Skeletal muscle satellite cell (primary cell): ENCODE data around the gene DIPK1C. TPM values are rescaled to one million over a fixed set of nuclear protein-coding genes. Genes with fewer than 3 reads are reported as not detected.
"Not testable (repeated sequence)": the region's sequence is repeated elsewhere in the genome, so short reads cannot be mapped to it uniquely, and the experiment has no call there.

Source experiments
- H3K27me3 ChIP-seq: 2 replicates; pipeline ENCODE4 v1.7.0; 2013; ENCODE audit warnings: low read length; ENCODE audit not compliant: control insufficient read depth, insufficient read depth
- H3K36me3 ChIP-seq: 2 replicates; pipeline ENCODE4 v1.7.0; 2013; ENCODE audit warnings: mild to moderate bottlenecking, control low read depth, low read length; ENCODE audit not compliant: insufficient read depth
- H3K4me1 ChIP-seq: 2 replicates; pipeline ENCODE4 v1.7.0; 2013; ENCODE audit warnings: low read length; ENCODE audit not compliant: control insufficient read depth, insufficient read depth
- H3K4me2 ChIP-seq: 2 replicates; pipeline ENCODE4 v1.7.0; 2013; ENCODE audit warnings: mild to moderate bottlenecking, low read length
- H3K4me3 ChIP-seq: 2 replicates; pipeline ENCODE4 v1.7.0; 2013; ENCODE audit warnings: low read length
- H3K9ac ChIP-seq: 2 replicates; pipeline ENCODE4 v1.7.0; 2013; ENCODE audit warnings: mild to moderate bottlenecking, low read depth, low read length, moderate library complexity
- H3K9me3 ChIP-seq: replicated peaks from 2 replicates; pipeline ENCODE4 v1.7.0; 2013; ENCODE audit warnings: mild to moderate bottlenecking, control low read depth, low read length
- total RNA-seq: library from RNA; depleted of rRNA; stranded (reverse); fragments of >200 nt; gene quantifications from 2 replicates; pipeline ENCODE4 v1.2.3, GENCODE V29; 2012; rRNA removed

DIPK1C gene
- total RNA-seq, result not detected in 2 replicates

DNA sequence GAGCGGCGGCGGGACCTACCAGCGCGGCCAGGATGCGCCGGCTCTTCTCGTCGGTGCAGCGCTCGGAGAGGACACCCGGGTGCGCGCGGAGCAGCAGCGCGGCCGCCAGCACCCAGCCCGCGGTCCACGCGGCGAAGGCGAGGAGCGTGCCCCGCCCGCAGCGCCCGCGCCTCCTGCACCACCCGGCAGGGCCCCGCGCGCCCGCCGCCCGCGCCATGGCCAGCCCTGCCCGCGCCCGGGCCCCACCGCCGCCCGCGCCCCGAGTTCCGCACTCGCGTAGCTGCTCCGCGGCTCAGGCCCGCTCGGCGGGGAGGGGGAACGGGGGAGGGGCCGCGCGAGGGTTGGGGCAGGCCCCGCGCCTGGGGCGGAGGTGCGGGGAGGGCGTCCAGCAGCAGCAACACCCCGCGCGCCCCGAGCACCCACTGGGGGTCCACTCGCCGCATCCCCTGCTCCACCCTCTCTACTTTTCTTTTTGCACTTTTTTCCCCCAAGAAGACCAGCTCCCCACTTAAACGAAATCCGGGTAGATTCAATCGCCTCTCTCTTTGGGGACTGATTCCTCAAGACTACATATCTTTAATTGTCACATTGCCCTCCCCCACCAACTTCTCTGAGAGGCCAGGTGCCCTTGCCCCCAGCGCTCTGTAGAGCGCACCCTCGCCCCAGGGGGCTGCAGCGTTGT is at the start of gene DIPK1C:
Gene DIPK1C, minus strand, starts transcription at position 266 of the 682 bp plus-strand sequence. Its CDS starts 49 bp downstream, at position 217.
- Histone ChIP-seq H3K27me3 (peaks cover 70% of the 10 kb centered on the region), H3K4me3 (no peak within 1 kb of the TSS), H3K4me1 (no peaks in the 10 kb centered on the region)

DNA sequence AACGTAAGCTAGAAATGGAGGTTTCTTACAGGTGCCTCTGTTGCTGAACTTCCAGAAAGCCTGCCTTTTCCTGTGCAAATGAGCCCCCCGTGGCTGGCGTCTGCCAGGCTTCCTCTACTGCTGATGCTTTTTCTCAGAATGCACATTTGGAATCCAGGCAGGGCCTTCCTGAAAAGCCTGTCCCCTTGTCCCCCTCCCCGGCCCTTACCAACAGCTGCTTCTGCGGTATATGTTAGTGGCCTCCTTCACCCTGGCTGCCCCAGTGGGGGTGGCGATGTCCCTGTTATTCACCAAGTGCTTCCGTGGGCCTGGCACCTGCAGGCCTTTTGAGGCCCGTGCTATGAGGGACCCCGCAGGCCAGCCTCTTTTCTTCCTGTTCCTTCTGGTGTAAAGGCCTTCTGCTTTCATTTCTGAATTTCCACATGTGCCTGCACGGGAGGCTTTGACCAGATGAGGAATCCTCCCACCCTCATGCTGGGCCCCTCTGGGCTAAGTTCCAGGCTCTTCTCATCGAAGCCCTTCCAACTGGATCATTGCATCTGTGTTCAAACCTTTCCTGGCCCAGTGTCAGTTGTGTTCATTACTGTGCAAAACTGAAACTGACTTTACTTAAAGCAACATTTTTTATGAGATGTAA is 49.5 kb upstream of the DIPK1C start:
- H3K9me3 ChIP-seq, result no peaks in the 10 kb centered on the region
- no peaks in the 10 kb centered on the region for H3K27me3 ChIP-seq
- peaks cover 48% of the 10 kb centered on the region for H3K36me3 ChIP-seq
- H3K4me2 ChIP-seq, result no peak overlapping the region
- no peak overlapping the region for H3K4me3 ChIP-seq
- H3K4me1 ChIP-seq, result no peaks in the 10 kb centered on the region
- no peak overlapping the region for H3K9ac ChIP-seq

More for the DNA sequence above, at the start of gene DIPK1C:
- no peaks in the 10 kb centered on the region for H3K9me3 ChIP-seq
- H3K36me3 ChIP-seq, result no peaks in the 10 kb centered on the region
- H3K4me2 ChIP-seq, result no peak within 1 kb of the TSS
- no peak within 1 kb of the TSS for H3K9ac ChIP-seq

DNA sequence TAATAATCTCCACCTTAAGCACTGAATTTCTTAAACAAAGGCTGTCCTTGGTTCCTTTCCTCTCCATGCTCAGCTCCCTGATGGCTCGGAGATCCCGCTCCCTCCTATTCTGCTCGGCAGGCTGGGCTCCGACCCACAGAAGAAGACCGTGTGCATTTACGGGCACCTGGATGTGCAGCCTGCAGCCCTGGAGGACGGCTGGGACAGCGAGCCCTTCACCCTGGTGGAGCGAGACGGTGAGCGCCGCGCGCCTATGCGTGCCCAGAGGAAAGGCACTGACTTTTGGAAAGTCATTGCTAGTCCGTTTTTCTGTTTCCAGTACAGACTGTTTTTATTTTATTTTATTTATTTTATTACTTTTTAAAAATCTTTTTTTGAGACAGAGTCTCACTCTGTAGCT is 48.7 kb upstream of the DIPK1C start:
- H3K4me3 ChIP-seq, result no peak overlapping the region
- no peaks in the 10 kb centered on the region for H3K9me3 ChIP-seq
- no peak overlapping the region for H3K4me2 ChIP-seq
- H3K4me1 ChIP-seq, result no peaks in the 10 kb centered on the region
- no peaks in the 10 kb centered on the region for H3K27me3 ChIP-seq
- no peak overlapping the region for H3K9ac ChIP-seq
- H3K36me3 ChIP-seq, result peaks cover 51% of the 10 kb centered on the region

DNA sequence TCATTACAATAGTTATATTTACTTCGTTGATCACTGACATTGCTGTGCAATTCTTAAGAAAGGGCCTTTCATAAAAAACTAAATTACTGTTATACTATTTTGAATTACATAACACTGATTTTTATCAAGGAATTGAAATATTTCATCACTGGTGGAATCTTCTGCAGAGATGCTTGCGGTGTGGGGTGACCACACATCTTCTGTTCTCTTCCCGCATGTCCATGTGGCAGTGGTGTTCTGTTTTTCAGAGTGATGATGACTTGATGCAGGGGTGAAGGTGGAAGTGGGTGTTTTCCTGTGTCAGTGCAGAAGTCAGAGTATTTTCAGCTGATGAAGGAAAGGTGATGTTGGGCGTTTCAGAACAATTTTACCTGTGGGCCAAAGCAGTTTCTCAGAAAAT is 46.0 kb upstream of the DIPK1C start:
- no peaks in the 10 kb centered on the region for H3K27me3 ChIP-seq
- peaks cover 31% of the 10 kb centered on the region for H3K36me3 ChIP-seq
- peaks cover 16% of the 10 kb centered on the region for H3K4me1 ChIP-seq
- no peak overlapping the region for H3K9ac ChIP-seq
- H3K9me3 ChIP-seq, result no peaks in the 10 kb centered on the region
- H3K4me3 ChIP-seq, result no peak overlapping the region
- no peak overlapping the region for H3K4me2 ChIP-seq

DNA sequence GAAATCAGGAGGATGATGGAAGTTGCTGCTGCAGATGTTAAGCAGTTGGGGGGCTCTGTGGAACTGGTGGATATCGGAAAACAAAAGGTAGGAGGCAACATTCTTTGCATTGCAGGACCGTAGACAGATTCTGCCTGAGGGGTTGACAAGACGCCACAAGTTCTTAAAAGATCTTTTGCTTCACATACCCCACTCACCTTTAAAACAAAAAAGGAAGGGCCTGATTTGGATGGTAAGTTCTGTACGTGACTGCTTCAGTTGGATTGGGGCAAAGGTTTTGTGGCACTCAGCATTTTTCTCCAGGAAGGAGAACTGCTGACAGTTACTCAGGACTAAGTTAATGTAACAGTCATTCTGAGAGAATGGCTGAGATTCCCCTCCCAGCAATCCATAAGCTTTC is 44.3 kb upstream of the DIPK1C start:
- H3K4me1 ChIP-seq, result peaks cover 26% of the 10 kb centered on the region
- no peak overlapping the region for H3K4me2 ChIP-seq
- H3K9me3 ChIP-seq, result no peaks in the 10 kb centered on the region
- H3K4me3 ChIP-seq, result no peak overlapping the region
- H3K9ac ChIP-seq, result no peak overlapping the region
- peaks cover 22% of the 10 kb centered on the region for H3K36me3 ChIP-seq
- H3K27me3 ChIP-seq, result no peaks in the 10 kb centered on the region

DNA sequence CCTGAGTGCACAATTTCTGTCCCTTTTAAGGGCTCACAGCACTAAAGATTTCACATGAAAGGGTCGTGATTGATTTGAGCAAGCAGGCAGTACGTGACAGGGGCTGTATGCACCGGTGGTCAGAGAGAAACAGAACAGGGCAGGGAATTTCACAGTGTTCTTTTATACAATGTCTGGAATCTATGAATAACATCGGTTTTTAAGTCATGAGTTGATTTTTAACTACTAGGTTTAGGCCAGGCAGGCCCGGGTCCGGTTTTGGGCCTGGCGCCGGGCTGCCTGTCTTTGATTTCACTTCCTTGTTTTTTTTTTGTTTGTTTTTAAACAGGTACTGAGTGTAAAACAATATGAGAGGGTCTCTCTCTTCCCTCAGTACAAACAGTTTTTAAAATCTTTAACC is 43.7 kb upstream of the DIPK1C start:
- H3K4me2 ChIP-seq, H3K27me3 ChIP-seq, H3K9ac ChIP-seq, H3K4me3 ChIP-seq, H3K9me3 ChIP-seq: not testable (repeated sequence)
- peaks cover 26% of the 10 kb centered on the region for H3K4me1 ChIP-seq
- peaks cover 21% of the 10 kb centered on the region for H3K36me3 ChIP-seq

DNA sequence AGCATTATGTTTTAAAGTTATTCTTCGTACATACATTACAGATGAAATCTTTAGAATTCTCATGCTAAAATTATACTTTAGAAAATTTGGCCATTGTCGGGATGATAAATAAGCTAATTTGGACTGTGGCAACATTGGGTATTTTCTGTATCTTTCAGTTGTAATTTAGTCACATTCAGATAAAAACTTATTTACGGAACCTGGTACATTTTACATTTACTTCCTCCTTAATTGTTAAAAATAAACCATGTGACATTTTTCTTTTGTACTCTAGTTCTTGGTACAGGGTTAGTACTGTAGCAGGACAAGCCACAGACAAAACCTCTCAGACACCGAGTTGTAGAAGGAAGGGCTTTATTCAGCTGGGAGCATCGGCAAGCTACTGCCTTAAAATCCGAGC is 43.3 kb upstream of the DIPK1C start:
- peaks cover 26% of the 10 kb centered on the region for H3K4me1 ChIP-seq
- H3K4me2 ChIP-seq, result no peak overlapping the region
- peaks cover 21% of the 10 kb centered on the region for H3K36me3 ChIP-seq
- no peaks in the 10 kb centered on the region for H3K27me3 ChIP-seq
- H3K4me3 ChIP-seq, result no peak overlapping the region
- H3K9ac ChIP-seq, result no peak overlapping the region
- no peaks in the 10 kb centered on the region for H3K9me3 ChIP-seq

DNA sequence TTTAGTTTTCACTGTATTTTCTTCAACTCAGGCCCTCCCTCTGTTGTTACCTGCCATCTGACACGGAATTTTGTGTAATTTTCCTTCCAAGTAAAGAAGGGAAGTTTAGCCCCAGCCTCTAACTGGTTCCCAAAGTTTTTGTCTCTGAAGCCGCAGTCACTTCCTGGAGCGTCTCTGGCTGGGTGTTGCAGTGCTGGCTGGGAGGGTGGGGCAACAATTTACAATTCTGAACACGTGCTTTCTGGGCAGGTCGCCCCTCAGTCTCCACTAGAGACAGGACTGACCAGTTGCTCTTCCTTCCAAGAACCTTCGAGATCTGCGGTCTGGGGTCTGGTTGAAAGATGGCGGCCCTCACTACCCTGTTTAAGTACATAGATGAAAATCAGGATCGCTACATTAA is 42.5 kb upstream of the DIPK1C start:
- peak overlapping the region; percentile 72 for H3K4me2 ChIP-seq
- no peaks in the 10 kb centered on the region for H3K9me3 ChIP-seq
- peaks cover 26% of the 10 kb centered on the region for H3K4me1 ChIP-seq
- H3K4me3 ChIP-seq, result no peak overlapping the region
- no peak overlapping the region for H3K9ac ChIP-seq
- peaks cover 21% of the 10 kb centered on the region for H3K36me3 ChIP-seq
- H3K27me3 ChIP-seq, result no peaks in the 10 kb centered on the region

DNA sequence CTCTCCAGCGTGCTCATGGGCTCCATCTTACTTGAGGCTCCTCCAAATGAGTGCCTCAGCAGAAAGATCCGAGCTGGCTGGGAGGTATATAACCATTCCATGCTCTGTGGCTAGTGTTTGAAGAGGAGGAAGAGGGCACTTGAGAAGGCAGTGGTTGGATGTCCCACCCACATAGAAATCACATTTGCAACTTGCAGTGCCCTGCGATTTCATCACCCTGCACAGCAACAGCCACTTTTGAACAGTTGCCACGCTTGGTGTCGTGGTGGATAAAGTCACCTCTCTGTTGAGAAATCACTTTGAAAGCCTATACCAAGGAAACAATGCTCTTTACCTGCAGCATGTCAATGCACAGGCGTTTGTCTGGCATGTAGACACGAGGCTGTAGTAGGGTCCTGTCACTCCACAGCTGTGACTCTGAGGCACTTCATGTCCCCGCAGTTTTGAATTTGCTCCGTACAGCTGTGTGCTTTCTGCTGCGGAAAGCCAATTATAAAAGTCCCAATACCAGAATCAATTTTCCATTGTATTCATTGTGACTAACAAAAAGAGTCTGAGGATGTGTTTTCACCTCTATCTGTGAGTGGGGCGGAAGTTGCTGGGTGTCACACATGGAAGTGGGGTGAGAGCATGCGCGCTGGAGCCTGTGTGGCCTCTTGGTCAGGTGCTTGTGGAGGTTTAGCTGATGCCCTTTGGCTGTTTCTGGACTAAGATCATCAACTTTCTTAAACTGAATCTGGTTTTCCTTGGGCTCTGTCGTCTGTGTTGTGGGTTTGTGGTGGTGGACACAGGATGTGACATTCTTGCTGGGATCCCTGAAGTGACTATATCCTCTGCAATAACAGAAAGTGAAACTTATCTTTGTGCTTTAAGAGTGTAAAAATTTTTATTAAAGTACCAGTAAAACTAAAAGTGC is 41.9 kb upstream of the DIPK1C start:
- H3K4me3 ChIP-seq, result no peak overlapping the region
- H3K4me1 ChIP-seq, result peaks cover 26% of the 10 kb centered on the region
- H3K9ac ChIP-seq, result no peak overlapping the region

DNA sequence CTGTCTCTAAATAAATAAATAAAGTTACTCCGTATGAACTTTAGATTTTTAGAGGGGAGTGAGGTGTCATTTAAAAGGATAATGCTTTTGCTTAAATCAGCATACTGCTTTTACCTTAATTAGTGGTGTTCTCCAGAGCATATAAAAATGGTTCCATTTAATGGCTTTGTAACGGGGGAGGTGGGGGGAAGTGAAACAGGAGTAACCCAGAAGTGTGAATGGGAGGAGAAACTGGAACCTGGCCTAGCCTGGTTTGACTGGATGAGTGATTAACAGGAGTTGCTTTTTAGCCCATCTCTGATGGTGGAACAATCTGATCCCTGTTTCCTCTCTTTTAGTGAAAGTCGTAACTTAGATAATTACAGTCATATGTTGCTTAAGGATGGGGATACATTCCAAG is 40.7 kb upstream of the DIPK1C start:
- Histone ChIP-seq H3K27me3 (peaks cover 10% of the 10 kb centered on the region), H3K4me3 (no peak overlapping the region), H3K4me1 (peaks cover 26% of the 10 kb centered on the region), H3K9ac (no peak overlapping the region), H3K4me2 (no peak overlapping the region), H3K9me3 (no peaks in the 10 kb centered on the region), H3K36me3 (peaks cover 15% of the 10 kb centered on the region)

More for the DNA sequence above, 41.9 kb upstream of the DIPK1C start:
- no peaks in the 10 kb centered on the region for H3K9me3 ChIP-seq
- H3K36me3 ChIP-seq, result peaks cover 21% of the 10 kb centered on the region
- H3K27me3 ChIP-seq, result peaks cover 4% of the 10 kb centered on the region
- H3K4me2 ChIP-seq, result peak overlapping the region; percentile 72

DNA sequence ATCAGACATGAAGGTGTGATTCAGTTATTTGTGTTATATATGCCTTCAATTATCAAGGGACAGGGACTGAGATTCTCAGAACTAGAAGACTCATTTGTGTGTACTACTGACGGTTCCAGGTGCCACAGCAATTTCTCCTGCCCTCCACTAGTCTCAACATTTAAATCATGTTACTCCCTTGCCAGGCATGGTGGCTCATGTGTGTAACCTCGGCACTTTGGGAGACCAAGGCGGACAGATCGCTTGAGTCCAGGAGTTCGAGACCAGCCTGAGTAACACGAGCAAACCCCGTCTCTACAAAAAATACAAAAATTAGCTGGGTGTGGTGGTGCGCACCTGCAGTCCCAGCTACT is 40.2 kb upstream of the DIPK1C start:
- Histone ChIP-seq H3K9ac (peak overlapping the region; percentile 94), H3K4me1 (peaks cover 26% of the 10 kb centered on the region), H3K4me3 (peak overlapping the region; percentile 99)

More for the DNA sequence above, 40.2 kb upstream of the DIPK1C start:
- peaks cover 14% of the 10 kb centered on the region for H3K27me3 ChIP-seq
- H3K9me3 ChIP-seq, result no peaks in the 10 kb centered on the region
- H3K36me3 ChIP-seq, result peaks cover 10% of the 10 kb centered on the region
- peak overlapping the region; percentile 96 for H3K4me2 ChIP-seq
